ENCODE data around the gene PM20D2. TPM values are rescaled to one million over a fixed set of nuclear protein-coding genes. Genes with fewer than 3 reads are reported as not detected.
A peak's percentile ranks its signal among the peaks of the same experiment; 100 is the strongest.

PM20D2 gene
- total and polyA plus RNA-seq, 2 donors from 2014 or later = 5.7 to 14.4 TPM

DNA sequence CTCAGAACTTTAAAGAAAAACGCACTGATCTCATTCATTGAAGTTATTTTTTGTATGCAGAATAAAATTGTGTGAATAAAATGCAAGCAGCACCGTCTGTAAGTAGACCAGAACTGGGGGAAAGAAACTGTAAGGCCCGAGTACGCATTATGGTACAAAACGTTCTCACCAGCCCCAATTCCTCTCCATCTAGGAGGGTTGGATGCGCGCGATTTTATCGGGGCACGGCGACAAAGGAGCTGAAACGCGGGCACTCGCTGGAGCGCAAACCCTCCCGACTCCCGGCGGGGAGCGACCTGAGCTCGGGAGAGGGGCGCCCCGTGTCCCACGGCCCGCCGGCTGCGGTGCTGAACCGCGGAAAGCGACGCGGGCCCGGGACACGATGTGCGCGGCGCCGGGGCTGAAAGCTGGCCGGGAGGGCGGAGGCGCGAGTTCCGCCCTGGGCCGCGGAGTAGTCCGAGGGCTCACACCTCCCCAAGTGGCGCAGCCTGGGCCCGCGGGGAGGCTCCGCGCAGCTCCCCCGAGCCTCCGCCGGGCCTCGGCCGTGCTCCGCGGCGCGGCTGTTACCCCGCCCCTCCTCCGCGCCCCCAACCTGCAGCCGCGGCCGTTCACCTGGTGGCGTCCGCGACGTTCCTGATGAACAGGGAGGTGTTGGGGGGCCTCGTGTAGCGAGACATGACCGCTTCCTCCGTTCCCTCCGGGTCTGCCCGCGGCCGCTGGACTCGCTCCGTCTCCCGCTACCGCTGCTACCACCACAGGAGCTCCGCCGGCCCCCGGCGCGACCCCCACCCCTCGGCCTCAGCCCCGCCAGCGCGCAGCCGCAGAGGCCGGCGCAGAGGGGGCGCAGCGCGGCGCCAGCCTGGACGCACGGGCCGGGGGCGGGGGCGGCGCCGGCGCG is 28.4 kb upstream of the PM20D2 start, which contains the start of gene SRSF12:
SRSF12 (minus strand) TSS at position 861 of the 898 bp plus-strand sequence; CDS start at position 677, 184 bp downstream.
- H3K27ac ChIP-seq (ENCODE audit: low read depth in 2 of 2, low read length in 2 of 2) = no peak within 1 kb of the TSS
- no peaks in the 10 kb centered on the region for H3K27me3 ChIP-seq (ENCODE audit: control insufficient read depth, insufficient read depth, low read length)

DNA sequence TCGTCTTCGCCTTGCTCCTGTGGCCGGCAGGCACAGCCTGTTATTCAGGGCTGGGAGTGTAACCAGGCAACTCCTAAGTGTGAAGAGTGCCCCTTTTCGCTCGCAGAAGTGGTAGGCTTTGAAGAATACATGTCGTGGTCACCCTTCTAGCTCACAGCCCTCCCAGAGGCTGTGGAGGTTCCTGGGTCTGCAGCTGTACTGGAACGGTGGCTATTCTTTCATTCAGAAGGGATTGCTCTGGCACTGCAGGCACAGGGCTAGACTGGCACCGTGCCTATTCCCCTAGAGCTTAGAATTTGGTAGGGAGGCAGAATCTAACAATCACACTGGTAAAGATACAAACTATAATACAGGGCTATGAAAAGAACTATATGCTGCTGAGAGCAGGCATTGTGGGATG is 26.9 kb upstream of the PM20D2 start:
- H3K4me1 ChIP-seq (ENCODE audit: control insufficient read depth in 2 of 3, insufficient read depth in 2 of 3, low read depth in 1 of 3, low read length in 3 of 3) = peaks cover 0 to 5% (median 3%) of the 10 kb centered on the region in 3 donors
- DNase-seq = no peak
- no peaks in the 10 kb centered on the region for H3K27me3 ChIP-seq (ENCODE audit: control insufficient read depth, insufficient read depth, low read length)
- H3K36me3 ChIP-seq (ENCODE audit: control insufficient read depth in 2 of 3, insufficient read depth in 3 of 3, low read length in 3 of 3) = no peaks in the 10 kb centered on the region
- no peak overlapping the region for H3K9ac ChIP-seq (ENCODE audit: low read length in 3 of 3)
- TF ChIP-seq, protein P1, sequence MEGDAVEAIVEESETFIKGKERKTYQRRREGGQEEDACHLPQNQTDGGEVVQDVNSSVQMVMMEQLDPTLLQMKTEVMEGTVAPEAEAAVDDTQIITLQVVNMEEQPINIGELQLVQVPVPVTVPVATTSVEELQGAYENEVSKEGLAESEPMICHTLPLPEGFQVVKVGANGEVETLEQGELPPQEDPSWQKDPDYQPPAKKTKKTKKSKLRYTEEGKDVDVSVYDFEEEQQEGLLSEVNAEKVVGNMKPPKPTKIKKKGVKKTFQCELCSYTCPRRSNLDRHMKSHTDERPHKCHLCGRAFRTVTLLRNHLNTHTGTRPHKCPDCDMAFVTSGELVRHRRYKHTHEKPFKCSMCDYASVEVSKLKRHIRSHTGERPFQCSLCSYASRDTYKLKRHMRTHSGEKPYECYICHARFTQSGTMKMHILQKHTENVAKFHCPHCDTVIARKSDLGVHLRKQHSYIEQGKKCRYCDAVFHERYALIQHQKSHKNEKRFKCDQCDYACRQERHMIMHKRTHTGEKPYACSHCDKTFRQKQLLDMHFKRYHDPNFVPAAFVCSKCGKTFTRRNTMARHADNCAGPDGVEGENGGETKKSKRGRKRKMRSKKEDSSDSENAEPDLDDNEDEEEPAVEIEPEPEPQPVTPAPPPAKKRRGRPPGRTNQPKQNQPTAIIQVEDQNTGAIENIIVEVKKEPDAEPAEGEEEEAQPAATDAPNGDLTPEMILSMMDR (IDR thresholded peaks at IDR 0.05; ENCODE audit: borderline replicate concordance, extremely low read depth, insufficient read depth) = no peak
- no peak overlapping the region for H3K4me3 ChIP-seq (ENCODE audit: low read length in 3 of 3)
- no peaks in the 10 kb centered on the region for H3K9me3 ChIP-seq (ENCODE audit: control insufficient read depth in 2 of 3, insufficient read depth in 1 of 3, low read length in 3 of 3)
- intact Hi-C loops (cut with DNase I) = no loop called here
- H3K27ac ChIP-seq (ENCODE audit: low read depth in 2 of 2, low read length in 2 of 2) = no peak overlapping the region
- FAIRE-seq = no peak

More for the DNA sequence above, 28.4 kb upstream of the PM20D2 start, which contains the start of gene SRSF12:
- intact Hi-C loops (cut with DNase I) = no loop called here
- Histone ChIP-seq H3K36me3 (ENCODE audit: control insufficient read depth in 2 of 3, insufficient read depth in 3 of 3, low read length in 3 of 3) (no peaks in the 10 kb centered on the region), H3K9me3 (ENCODE audit: control insufficient read depth in 2 of 3, insufficient read depth in 1 of 3, low read length in 3 of 3) (no peaks in the 10 kb centered on the region), H3K4me3 (ENCODE audit: low read length in 3 of 3) (peak within 1 kb of the TSS; percentile 72 to 81 (median 77)), H3K9ac (ENCODE audit: low read length in 3 of 3) (peak within 1 kb of the TSS; percentile 53 to 89 (median 64)), H3K4me1 (ENCODE audit: control insufficient read depth in 2 of 3, insufficient read depth in 2 of 3, low read depth in 1 of 3, low read length in 3 of 3) (peaks cover 0 to 5% (median 3%) of the 10 kb centered on the region in 3 donors)
- TF ChIP-seq, protein P1 (IDR thresholded peaks at IDR 0.05; ENCODE audit: borderline replicate concordance, extremely low read depth, insufficient read depth) = no peak
- no peak for FAIRE-seq
- DNase-seq = peak in 4 of 5 donors; percentile 74 to 83 (median 81)

DNA sequence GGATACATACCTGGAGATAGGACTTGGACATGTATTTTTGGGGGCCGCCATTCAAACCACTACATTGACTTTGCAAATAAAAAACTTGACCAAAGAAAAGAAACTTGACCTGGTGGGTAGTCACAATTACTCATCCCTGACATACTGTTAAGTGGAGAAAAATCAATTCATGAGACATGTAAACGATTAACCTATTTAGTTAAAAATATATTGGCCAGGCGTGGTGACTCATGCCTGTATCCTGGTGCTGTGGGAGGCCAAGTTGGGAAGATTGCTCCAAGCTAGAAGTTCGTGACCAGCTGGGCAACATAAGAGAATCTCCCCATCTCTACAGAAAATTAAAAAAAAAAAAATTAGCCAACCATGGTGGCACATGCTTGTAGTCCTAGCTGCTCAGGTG is 25.5 kb upstream of the PM20D2 start:
- TF ChIP-seq, protein P1 (IDR thresholded peaks at IDR 0.05; ENCODE audit: borderline replicate concordance, extremely low read depth, insufficient read depth) = no peak
- FAIRE-seq (peak; percentile 39), DNase-seq (peak in 2 of 5 donors; percentile 30 to 46)
- Histone ChIP-seq H3K27me3 (ENCODE audit: control insufficient read depth, insufficient read depth, low read length) (no peaks in the 10 kb centered on the region), H3K27ac (ENCODE audit: low read depth in 2 of 2, low read length in 2 of 2) (no peak overlapping the region), H3K9ac (ENCODE audit: low read length in 3 of 3) (no peak overlapping the region), H3K4me1 (ENCODE audit: control insufficient read depth in 2 of 3, insufficient read depth in 2 of 3, low read depth in 1 of 3, low read length in 3 of 3) (peaks cover 0 to 5% (median 3%) of the 10 kb centered on the region in 3 donors), H3K4me3 (ENCODE audit: low read length in 3 of 3) (no peak overlapping the region), H3K36me3 (ENCODE audit: control insufficient read depth in 2 of 3, insufficient read depth in 3 of 3, low read length in 3 of 3) (no peaks in the 10 kb centered on the region), H3K9me3 (ENCODE audit: control insufficient read depth in 2 of 3, insufficient read depth in 1 of 3, low read length in 3 of 3) (no peaks in the 10 kb centered on the region)
- intact Hi-C loops (cut with DNase I) = no loop called here

Measured in kidney (tissue), 14 donors.